HEK293 (cell line): ENCODE measurements around the gene ECM2.

ENCODE experiments used
- BCL11B ChIP-seq: fragments of 450-650 bp; formaldehyde crosslinking; IDR thresholded peaks from 2 replicates; pipeline ENCODE4 v1.5.1; 2016; ENCODE audit warnings: low read depth, missing biosample characterization, missing genetic modification characterization
- HOXA7 ChIP-seq: sonication (generic); formaldehyde crosslinking; IDR thresholded peaks from 2 replicates; pipeline ENCODE4 v1.8.1; 2022; ENCODE audit warnings: missing genetic modification reagents, borderline replicate concordance
- KLF10 ChIP-seq: fragments of 450-650 bp; IDR thresholded peaks from 2 replicates; pipeline ENCODE4 v1.5.1; 2018; ENCODE audit warnings: missing biosample characterization, mild to moderate bottlenecking, missing genetic modification characterization
- KLF7 ChIP-seq: fragments of 450-650 bp; formaldehyde crosslinking; IDR thresholded peaks from 2 replicates; pipeline ENCODE4 v1.5.1; 2016; ENCODE audit warnings: missing biosample characterization, missing genetic modification characterization, borderline replicate concordance
- MEIS1 ChIP-seq: sonication (generic); formaldehyde crosslinking; IDR thresholded peaks from 2 replicates; pipeline ENCODE4 v1.8.1; 2022; ENCODE audit warnings: missing genetic modification reagents, mild to moderate bottlenecking, borderline replicate concordance
- TCF7L2 ChIP-seq: IDR thresholded peaks from 2 replicates; pipeline ENCODE4 v1.6.1; 2011; ENCODE audit warnings: low read depth, mild to moderate bottlenecking, inconsistent platforms, low read length, moderate library complexity, borderline replicate concordance
- YY2 ChIP-seq: fragments of 450-650 bp; formaldehyde crosslinking; IDR thresholded peaks from 2 replicates; pipeline ENCODE4 v1.5.1; 2016; ENCODE audit warnings: missing biosample characterization, missing genetic modification characterization
- ZNF121 ChIP-seq: fragments of 450-650 bp; formaldehyde crosslinking; IDR thresholded peaks from 2 replicates; pipeline ENCODE4 v1.5.1; 2016; ENCODE audit warnings: missing biosample characterization, missing genetic modification characterization
- ZNF202 ChIP-seq: fragments of 450-650 bp; formaldehyde crosslinking; IDR thresholded peaks from 2 replicates; pipeline ENCODE4 v1.5.1; 2016; ENCODE audit warnings: missing biosample characterization, missing genetic modification characterization, borderline replicate concordance
- ZNF324 ChIP-seq: fragments of 450-650 bp; formaldehyde crosslinking; IDR thresholded peaks from 2 replicates; pipeline ENCODE4 v1.5.1; 2016; ENCODE audit warnings: missing biosample characterization, missing genetic modification characterization
- ZNF416 ChIP-seq: fragments of 450-650 bp; formaldehyde crosslinking; IDR thresholded peaks from 2 replicates; pipeline ENCODE4 v1.5.1; 2016; ENCODE audit warnings: missing biosample characterization, missing genetic modification characterization
- ZNF596 ChIP-seq: fragments of 450-650 bp; IDR thresholded peaks from 2 replicates; pipeline ENCODE4 v1.5.0; 2018; ENCODE audit warnings: missing biosample characterization, mild to moderate bottlenecking, missing genetic modification characterization, moderate library complexity
- TF ChIP-seq, protein P1 (sequence below): fragments of 450-650 bp; formaldehyde crosslinking; IDR thresholded peaks from 2 replicates; pipeline ENCODE4 v1.5.1; 2016; ENCODE audit warnings: missing biosample characterization, missing genetic modification characterization
- TF ChIP-seq, protein P2 (sequence below): fragments of 450-650 bp; formaldehyde crosslinking; conservative IDR thresholded peaks from 2 replicates; pipeline ENCODE4 v1.5.1; 2016; ENCODE audit warnings: low read depth, missing biosample characterization, missing genetic modification characterization

DNA sequence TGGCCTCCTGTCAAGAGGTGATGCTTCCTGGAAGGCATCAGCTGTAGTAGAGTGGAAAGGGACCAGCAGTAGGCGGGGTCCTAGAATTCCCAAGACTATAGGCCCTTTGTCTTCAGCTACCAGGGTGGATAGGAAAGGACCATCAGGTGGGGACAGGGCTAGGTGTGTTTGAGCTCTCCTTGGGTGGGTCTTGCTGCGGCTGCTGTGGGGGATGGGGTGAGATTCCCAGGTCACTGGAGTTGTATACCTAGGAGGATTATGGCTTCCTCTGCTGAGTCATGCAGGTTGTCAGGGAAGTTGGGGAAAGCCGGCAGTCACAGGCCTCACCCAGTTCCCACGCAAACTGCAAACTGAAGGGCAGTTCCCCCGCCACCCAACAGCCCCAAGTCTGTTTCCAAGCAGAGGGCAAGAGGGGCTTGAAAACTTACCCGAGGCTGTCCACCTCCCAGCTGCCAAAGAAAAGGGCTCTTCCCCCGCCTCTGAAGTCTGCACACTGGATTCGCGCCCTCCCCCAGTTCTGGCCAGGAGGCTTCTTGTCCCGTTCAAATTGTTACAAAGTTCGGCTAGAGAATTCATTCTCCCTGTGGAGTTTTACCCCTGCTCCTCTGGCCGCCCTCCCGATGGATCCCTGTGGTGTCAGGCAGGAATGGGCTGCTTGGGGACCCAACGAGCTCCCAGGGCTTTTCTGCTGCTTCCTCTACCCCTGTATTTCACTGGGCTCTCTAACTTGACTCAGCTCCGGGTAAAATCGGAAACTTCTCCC, 23.0 kb upstream of the ECM2 start:
- TF ChIP-seq, protein P1, sequence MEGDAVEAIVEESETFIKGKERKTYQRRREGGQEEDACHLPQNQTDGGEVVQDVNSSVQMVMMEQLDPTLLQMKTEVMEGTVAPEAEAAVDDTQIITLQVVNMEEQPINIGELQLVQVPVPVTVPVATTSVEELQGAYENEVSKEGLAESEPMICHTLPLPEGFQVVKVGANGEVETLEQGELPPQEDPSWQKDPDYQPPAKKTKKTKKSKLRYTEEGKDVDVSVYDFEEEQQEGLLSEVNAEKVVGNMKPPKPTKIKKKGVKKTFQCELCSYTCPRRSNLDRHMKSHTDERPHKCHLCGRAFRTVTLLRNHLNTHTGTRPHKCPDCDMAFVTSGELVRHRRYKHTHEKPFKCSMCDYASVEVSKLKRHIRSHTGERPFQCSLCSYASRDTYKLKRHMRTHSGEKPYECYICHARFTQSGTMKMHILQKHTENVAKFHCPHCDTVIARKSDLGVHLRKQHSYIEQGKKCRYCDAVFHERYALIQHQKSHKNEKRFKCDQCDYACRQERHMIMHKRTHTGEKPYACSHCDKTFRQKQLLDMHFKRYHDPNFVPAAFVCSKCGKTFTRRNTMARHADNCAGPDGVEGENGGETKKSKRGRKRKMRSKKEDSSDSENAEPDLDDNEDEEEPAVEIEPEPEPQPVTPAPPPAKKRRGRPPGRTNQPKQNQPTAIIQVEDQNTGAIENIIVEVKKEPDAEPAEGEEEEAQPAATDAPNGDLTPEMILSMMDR (tag by site-specific recombination): no peak
- no peak for TF ChIP-seq HOXA7
- no peak for TF ChIP-seq ZNF416 (tag by site-specific recombination)
- TF ChIP-seq KLF10 (tag by site-specific recombination): no peak
- TF ChIP-seq, protein P2, sequence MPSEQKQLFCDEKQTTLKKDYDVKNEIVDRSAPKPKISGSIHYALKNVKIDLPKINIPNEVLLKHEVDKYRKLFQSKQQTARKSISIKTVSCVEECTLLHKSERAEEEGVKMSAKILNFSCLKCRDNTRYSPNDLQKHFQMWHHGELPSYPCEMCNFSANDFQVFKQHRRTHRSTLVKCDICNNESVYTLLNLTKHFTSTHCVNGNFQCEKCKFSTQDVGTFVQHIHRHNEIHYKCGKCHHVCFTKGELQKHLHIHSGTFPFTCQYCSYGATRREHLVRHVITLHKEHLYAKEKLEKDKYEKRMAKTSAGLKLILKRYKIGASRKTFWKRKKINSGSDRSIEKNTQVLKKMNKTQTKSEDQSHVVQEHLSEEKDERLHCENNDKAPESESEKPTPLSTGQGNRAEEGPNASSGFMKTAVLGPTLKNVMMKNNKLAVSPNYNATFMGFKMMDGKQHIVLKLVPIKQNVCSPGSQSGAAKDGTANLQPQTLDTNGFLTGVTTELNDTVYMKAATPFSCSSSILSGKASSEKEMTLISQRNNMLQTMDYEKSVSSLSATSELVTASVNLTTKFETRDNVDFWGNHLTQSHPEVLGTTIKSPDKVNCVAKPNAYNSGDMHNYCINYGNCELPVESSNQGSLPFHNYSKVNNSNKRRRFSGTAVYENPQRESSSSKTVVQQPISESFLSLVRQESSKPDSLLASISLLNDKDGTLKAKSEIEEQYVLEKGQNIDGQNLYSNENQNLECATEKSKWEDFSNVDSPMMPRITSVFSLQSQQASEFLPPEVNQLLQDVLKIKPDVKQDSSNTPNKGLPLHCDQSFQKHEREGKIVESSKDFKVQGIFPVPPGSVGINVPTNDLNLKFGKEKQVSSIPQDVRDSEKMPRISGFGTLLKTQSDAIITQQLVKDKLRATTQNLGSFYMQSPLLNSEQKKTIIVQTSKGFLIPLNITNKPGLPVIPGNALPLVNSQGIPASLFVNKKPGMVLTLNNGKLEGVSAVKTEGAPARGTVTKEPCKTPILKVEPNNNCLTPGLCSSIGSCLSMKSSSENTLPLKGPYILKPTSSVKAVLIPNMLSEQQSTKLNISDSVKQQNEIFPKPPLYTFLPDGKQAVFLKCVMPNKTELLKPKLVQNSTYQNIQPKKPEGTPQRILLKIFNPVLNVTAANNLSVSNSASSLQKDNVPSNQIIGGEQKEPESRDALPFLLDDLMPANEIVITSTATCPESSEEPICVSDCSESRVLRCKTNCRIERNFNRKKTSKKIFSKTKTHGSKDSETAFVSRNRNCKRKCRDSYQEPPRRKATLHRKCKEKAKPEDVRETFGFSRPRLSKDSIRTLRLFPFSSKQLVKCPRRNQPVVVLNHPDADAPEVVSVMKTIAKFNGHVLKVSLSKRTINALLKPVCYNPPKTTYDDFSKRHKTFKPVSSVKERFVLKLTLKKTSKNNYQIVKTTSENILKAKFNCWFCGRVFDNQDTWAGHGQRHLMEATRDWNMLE (tag by site-specific recombination): no peak
- TF ChIP-seq TCF7L2: no peak
- TF ChIP-seq ZNF596 (tag by site-specific recombination): no peak
- no peak for TF ChIP-seq ZNF324 (tag by site-specific recombination)
- no peak for TF ChIP-seq YY2 (tag by site-specific recombination)
- no peak for TF ChIP-seq BCL11B (tag by site-specific recombination)
- TF ChIP-seq MEIS1 (CRISPR knock-in tag): no peak
- TF ChIP-seq ZNF121 (tag by site-specific recombination): no peak
- no peak for TF ChIP-seq KLF7 (tag by site-specific recombination)
- no peak for TF ChIP-seq ZNF202 (tag by site-specific recombination)
